GM23338 (cell line): ENCODE data around the gene SORBS1. TPM values are rescaled to one million over a fixed set of nuclear protein-coding genes. Genes with fewer than 3 reads are reported as not detected.

Experiments
- ATAC-seq: fragments of 200-7000 bp; cut with Tn5 transposase; 3 replicates; pipeline ENCODE4 v1.9.1; 2020
- DNase-seq: peaks from one replicate; pipeline ENCODE4 v3.0.0-alpha.2; 2015; ENCODE audit warnings: low spot score
- H2AFZ ChIP-seq: fragments of 200-600 bp; sonication (generic); 2 replicates; pipeline ENCODE4 v1.8.0; 2016; ENCODE audit warnings: antibody characterized with exemption, mild to moderate bottlenecking, moderate library complexity
- H3F3A ChIP-seq: fragments of 200-600 bp; sonication (generic); replicated peaks from 2 replicates; pipeline ENCODE4 v1.8.0; 2017; ENCODE audit warnings: antibody characterized with exemption, mixed run types, low read depth
- H3K27ac ChIP-seq: fragments of 200-600 bp; sonication (generic); 2 replicates; pipeline ENCODE4 v1.6.1; 2016; ENCODE audit warnings: low read depth
- H3K27me3 ChIP-seq: fragments of 200-600 bp; sonication (generic); 2 replicates; pipeline ENCODE4 v1.8.0; 2016; ENCODE audit warnings: mild to moderate bottlenecking, mixed run types, moderate library complexity; ENCODE audit not compliant: insufficient read depth
- H3K36me3 ChIP-seq: fragments of 200-600 bp; sonication (generic); 2 replicates; pipeline ENCODE4 v1.8.0; 2016; ENCODE audit warnings: mild to moderate bottlenecking; ENCODE audit not compliant: insufficient read depth
- H3K4me1 ChIP-seq: fragments of 200-600 bp; sonication (generic); 2 replicates; pipeline ENCODE4 v1.8.0; 2016; ENCODE audit warnings: mild to moderate bottlenecking, moderate library complexity; ENCODE audit not compliant: insufficient read depth
- H3K4me2 ChIP-seq: fragments of 200-600 bp; sonication (generic); 2 replicates; pipeline ENCODE4 v1.7.1; 2017; ENCODE audit warnings: mixed run types
- H3K4me3 ChIP-seq: fragments of 200-600 bp; sonication (generic); 2 replicates; pipeline ENCODE4 v1.6.1; 2016; ENCODE audit warnings: mixed run types
- H3K79me2 ChIP-seq: fragments of 200-600 bp; sonication (generic); replicated peaks from 2 replicates; pipeline ENCODE4 v1.8.0; 2017; ENCODE audit warnings: mild to moderate bottlenecking; ENCODE audit not compliant: insufficient read depth
- H3K9me2 ChIP-seq: fragments of 200-600 bp; sonication (generic); 2 replicates; pipeline ENCODE4 v1.8.0; 2017; ENCODE audit not compliant: insufficient read depth
- H4K20me1 ChIP-seq: fragments of 200-600 bp; sonication (generic); replicated peaks from 2 replicates; pipeline ENCODE4 v1.8.0; 2017; ENCODE audit warnings: mild to moderate bottlenecking; ENCODE audit not compliant: insufficient read depth
- H3K27ac Mint-ChIP-seq: 2 replicates; pipeline ENCODE4 v1.8.0; 2020; ENCODE audit warnings: inconsistent platforms, mild to moderate bottlenecking, moderate library complexity, mixed read lengths
- H3K27me3 Mint-ChIP-seq: 3 replicates; pipeline ENCODE4 v1.8.0; 2022; ENCODE audit warnings: low read depth, mild to moderate bottlenecking, moderate library complexity, mixed read lengths, inconsistent platforms; ENCODE audit not compliant: insufficient read depth, poor library complexity
- H3K36me3 Mint-ChIP-seq: 3 replicates; pipeline ENCODE4 v1.8.0; 2021; ENCODE audit warnings: low read depth, mild to moderate bottlenecking, inconsistent platforms, moderate library complexity, mixed read lengths
- H3K4me1 Mint-ChIP-seq: 3 replicates; pipeline ENCODE4 v1.8.0; 2020; ENCODE audit warnings: mild to moderate bottlenecking, inconsistent platforms, mixed read lengths
- H3K4me3 Mint-ChIP-seq: 3 replicates; pipeline ENCODE4 v1.8.0; 2021; ENCODE audit warnings: moderate library complexity, mild to moderate bottlenecking, inconsistent platforms, mixed read lengths
- H3K9me3 Mint-ChIP-seq: 3 replicates; pipeline ENCODE4 v1.8.0; 2020; ENCODE audit warnings: moderate library complexity, mild to moderate bottlenecking, inconsistent platforms, mixed read lengths
- CREB1 ChIP-seq: fragments of 250-450 bp; sonication (Bioruptor Pico); IDR thresholded peaks from 2 replicates; pipeline ENCODE4 v1.5.0; 2020; ENCODE audit warnings: low read depth, mild to moderate bottlenecking, moderate library complexity
- CTCF ChIP-seq, 2 experiments: fragments of 200-600 bp in 1 of 2; sonication (generic) in 1 of 2; conservative IDR thresholded peaks; 2 replicates each; pipeline versions ENCODE4 v1.5.1 to v1.6.1; 2016 to 2017; ENCODE audit warnings: antibody characterized with exemption in 2 of 2, low read depth in 2 of 2, mild to moderate bottlenecking in 2 of 2, moderate library complexity in 1 of 2
- EZH2 ChIP-seq: fragments of 200-600 bp; sonication (generic); IDR thresholded peaks from one replicate; pipeline ENCODE4 v1.8.0; 2017; ENCODE audit warnings: antibody characterized with exemption, mild to moderate bottlenecking, low read depth; ENCODE audit not compliant: unreplicated experiment
- EZH2phosphoT487 ChIP-seq: fragments of 200-600 bp; sonication (generic); IDR thresholded peaks from one replicate; pipeline ENCODE4 v1.8.1; 2018; ENCODE audit warnings: antibody characterized with exemption; ENCODE audit not compliant: unreplicated experiment
- JUNB ChIP-seq: IDR thresholded peaks from one replicate; pipeline ENCODE4 v1.6.1; 2016; ENCODE audit warnings: antibody characterized with exemption; ENCODE audit not compliant: unreplicated experiment
- NANOG ChIP-seq: IDR thresholded peaks from 2 replicates; pipeline ENCODE4 v1.6.1; 2016; ENCODE audit warnings: antibody characterized with exemption, borderline replicate concordance
- POLR2AphosphoS5 ChIP-seq: IDR thresholded peaks from 2 replicates; pipeline ENCODE4 v1.6.1; 2016; ENCODE audit warnings: antibody characterized with exemption, low read depth
- REST ChIP-seq: IDR thresholded peaks from one replicate; pipeline ENCODE4 v1.6.1; 2018; ENCODE audit warnings: antibody characterized with exemption; ENCODE audit not compliant: unreplicated experiment
- STAT1 ChIP-seq: IDR thresholded peaks from one replicate; pipeline ENCODE4 v1.6.1; 2016; ENCODE audit warnings: antibody characterized with exemption; ENCODE audit not compliant: unreplicated experiment
- ZNF114 ChIP-seq: fragments of 250-450 bp; sonication (Bioruptor Pico); IDR thresholded peaks from 2 replicates; pipeline ENCODE4 v1.5.0; 2020; ENCODE audit warnings: mild to moderate bottlenecking, moderate library complexity
- ZNF331 ChIP-seq: fragments of 250-450 bp; sonication (Bioruptor Pico); IDR thresholded peaks from 2 replicates; pipeline ENCODE4 v1.5.0; 2020; ENCODE audit warnings: low read depth, mild to moderate bottlenecking, moderate library complexity
- polyA plus RNA-seq: library from polyadenylated mRNA; unstranded; fragments of >200 nt; fragmentation: Nextera tagmentation; extraction: Ambion mirVana; gene quantifications from 2 replicates; pipeline ENCODE4 v1.2.1, GENCODE V29; 2016
- total RNA-seq: library from RNA; depleted of rRNA; stranded (reverse); fragments of >200 nt; shearing (Covaris generic); gene quantifications from 2 replicates; pipeline ENCODE4 v1.2.3, GENCODE V29; 2014
- TF ChIP-seq, protein P1 (sequence below): IDR thresholded peaks from 2 replicates; pipeline ENCODE4 v1.6.1; 2016; ENCODE audit warnings: antibody characterized with exemption

The SORBS1 gene
- total and polyA plus RNA-seq, 2 experiments from 2014 or later, result 47.7 to 51.5 TPM

- DNase-seq (no peak), ATAC-seq (no peak)
- peaks cover 11% of the 10 kb centered on the region; the same call in 1 of the 2 replicates for H3K36me3 ChIP-seq
- Mint-ChIP-seq H3K36me3 (peaks cover 11% of the 10 kb centered on the region), H3K27me3 (peaks cover 5% of the 10 kb centered on the region), H3K9me3 (no peaks in the 10 kb centered on the region; the same call in 2 of the 3 replicates), H3K27ac (no peak overlapping the region), H3K4me3 (no peak overlapping the region), H3K4me1 (peaks cover 15% of the 10 kb centered on the region)
- H3F3A ChIP-seq, result no peaks in the 10 kb centered on the region
- no peak overlapping the region for H3K27ac ChIP-seq
- H3K79me2 ChIP-seq, result no peaks in the 10 kb centered on the region
- no peak overlapping the region for H3K4me2 ChIP-seq
- H3K4me3 ChIP-seq, result no peak overlapping the region
- H2AFZ ChIP-seq, result no peak overlapping the region
- TF ChIP-seq EZH2phosphoT487, result no peak
- no peak for TF ChIP-seq CREB1 (CRISPR knock-in tag)
- no peak for TF ChIP-seq STAT1
- no peak for TF ChIP-seq JUNB
- TF ChIP-seq NANOG, result no peak
- TF ChIP-seq POLR2AphosphoS5, result no peak
- no peak for TF ChIP-seq ZNF331 (CRISPR knock-in tag)
- TF ChIP-seq EZH2, result no peak
- peaks cover 4% of the 10 kb centered on the region; the same call in 1 of the 2 replicates for H4K20me1 ChIP-seq
- H3K27me3 ChIP-seq, result no peaks in the 10 kb centered on the region
- H3K4me1 ChIP-seq, result no peaks in the 10 kb centered on the region
- H3K9me2 ChIP-seq, result 0 out of 2 replicates have a peak, but pooled peaks cover 6% of the 10 kb centered on the region
Observed at GRCh38 chr10:95392217-95392584, 169.0 kb downstream of the SORBS1 start.

DNA sequence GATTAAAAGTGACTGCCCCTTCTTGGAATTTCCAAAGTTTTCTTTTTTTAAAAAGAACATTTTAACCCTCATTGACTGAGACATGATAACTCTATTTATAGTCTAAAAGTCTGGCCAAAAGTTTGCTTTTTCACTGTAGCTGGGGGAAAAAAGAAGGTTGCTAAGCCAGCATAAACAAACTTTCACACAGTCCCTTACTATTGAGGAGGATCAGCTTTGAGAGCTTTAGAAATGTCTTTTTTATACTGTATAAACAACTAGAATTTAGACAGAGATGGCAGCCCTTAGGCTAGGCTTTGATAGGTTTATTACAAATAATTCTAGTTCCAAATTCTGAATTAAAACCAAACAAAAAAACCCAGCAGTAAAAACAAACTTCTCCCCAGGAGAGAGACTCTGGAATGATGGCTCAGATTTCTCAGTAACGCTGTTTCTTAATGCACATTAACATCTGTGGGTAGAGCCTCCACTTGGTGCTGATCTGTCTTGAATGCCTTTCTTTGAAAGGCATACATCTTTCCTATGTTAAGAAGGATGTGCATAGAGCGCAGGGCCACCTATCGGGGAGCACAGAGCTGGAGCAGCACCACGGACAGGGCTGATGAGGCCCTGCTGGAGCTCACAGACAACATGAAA is 169.5 kb downstream of the SORBS1 start:
- Mint-ChIP-seq H3K27me3 (peaks cover 5% of the 10 kb centered on the region), H3K4me3 (no peak overlapping the region), H3K4me1 (peaks cover 15% of the 10 kb centered on the region), H3K36me3 (peaks cover 7% of the 10 kb centered on the region), H3K27ac (no peak overlapping the region), H3K9me3 (no peaks in the 10 kb centered on the region; the same call in 2 of the 3 replicates)
- Histone ChIP-seq H3K9me2 (0 out of 2 replicates have a peak, but pooled peaks cover 6% of the 10 kb centered on the region), H3K27ac (no peak overlapping the region), H3K4me1 (no peaks in the 10 kb centered on the region), H3K27me3 (no peaks in the 10 kb centered on the region), H3K79me2 (no peaks in the 10 kb centered on the region), H4K20me1 (peaks cover 4% of the 10 kb centered on the region; the same call in 1 of the 2 replicates), H3K4me2 (no peak overlapping the region), H2AFZ (no peak overlapping the region), H3K4me3 (no peak overlapping the region), H3F3A (no peaks in the 10 kb centered on the region), H3K36me3 (peaks cover 6% of the 10 kb centered on the region; the same call in 1 of the 2 replicates)
- DNase-seq (peak; percentile 77), ATAC-seq (peak; percentile 96)
- TF ChIP-seq, protein P1, sequence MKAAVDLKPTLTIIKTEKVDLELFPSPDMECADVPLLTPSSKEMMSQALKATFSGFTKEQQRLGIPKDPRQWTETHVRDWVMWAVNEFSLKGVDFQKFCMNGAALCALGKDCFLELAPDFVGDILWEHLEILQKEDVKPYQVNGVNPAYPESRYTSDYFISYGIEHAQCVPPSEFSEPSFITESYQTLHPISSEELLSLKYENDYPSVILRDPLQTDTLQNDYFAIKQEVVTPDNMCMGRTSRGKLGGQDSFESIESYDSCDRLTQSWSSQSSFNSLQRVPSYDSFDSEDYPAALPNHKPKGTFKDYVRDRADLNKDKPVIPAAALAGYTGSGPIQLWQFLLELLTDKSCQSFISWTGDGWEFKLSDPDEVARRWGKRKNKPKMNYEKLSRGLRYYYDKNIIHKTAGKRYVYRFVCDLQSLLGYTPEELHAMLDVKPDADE, result no peak
- TF ChIP-seq NANOG (no peak), ZNF114 (no peak), CTCF (conservative IDR thresholded peaks at IDR 0.05; ENCODE audit: low read depth in 2 of 2) (no peak; a peak in 1 of 4 replicates), REST (peak; percentile 81)
